HCT116 (cell line): Measurements from ENCODE around the gene FERMT3.

Source experiments
- FOSL1 ChIP-seq: IDR thresholded peaks from 2 replicates; pipeline ENCODE4 v1.6.1; 2012; ENCODE audit warnings: low read depth
- JUND ChIP-seq: IDR thresholded peaks from 2 replicates; pipeline ENCODE4 v1.6.1; 2012
- POLR2A ChIP-seq: IDR thresholded peaks from 2 replicates; pipeline ENCODE4 v1.7.0; 2011; ENCODE audit warnings: borderline replicate concordance; ENCODE audit not compliant: insufficient read depth, insufficient read length; ENCODE audit errors: extremely low read depth
- POLR2AphosphoS5 ChIP-seq: IDR thresholded peaks from 2 replicates; pipeline ENCODE4 v1.6.1; 2011; ENCODE audit warnings: mild to moderate bottlenecking, low read depth, low read length, moderate library complexity
- RAD21 ChIP-seq: IDR thresholded peaks from 2 replicates; pipeline ENCODE4 v1.6.1; 2012; ENCODE audit warnings: low read depth, mild to moderate bottlenecking
- YY1 ChIP-seq: IDR thresholded peaks from 2 replicates; pipeline ENCODE4 v1.6.1; 2011; ENCODE audit warnings: low read length, low read depth, moderate library complexity, mild to moderate bottlenecking; ENCODE audit not compliant: insufficient replicate concordance; ENCODE audit errors: extremely low read depth
- TF ChIP-seq, protein P1 (sequence below): IDR thresholded peaks from 2 replicates; pipeline ENCODE4 v1.6.1; 2012
- TF ChIP-seq, protein P2 (sequence below), 3 experiments: fragments of 200-600 bp in 1 of 3; sonication (generic) in 1 of 3; IDR thresholded peaks in 2 of 3; conservative IDR thresholded peaks in 1 of 3; 2 replicates each; pipeline ENCODE4 v1.5.1; 2012 to 2017; ENCODE audit warnings: low read depth in 2 of 3, low read length in 2 of 3, antibody characterized with exemption in 1 of 3, borderline replicate concordance in 1 of 3, control low read depth in 1 of 3, mild to moderate bottlenecking in 1 of 3, mixed read lengths in 1 of 3, mixed run types in 1 of 3, moderate library complexity in 1 of 3; ENCODE audit not compliant: insufficient read depth in 1 of 3

DNA sequence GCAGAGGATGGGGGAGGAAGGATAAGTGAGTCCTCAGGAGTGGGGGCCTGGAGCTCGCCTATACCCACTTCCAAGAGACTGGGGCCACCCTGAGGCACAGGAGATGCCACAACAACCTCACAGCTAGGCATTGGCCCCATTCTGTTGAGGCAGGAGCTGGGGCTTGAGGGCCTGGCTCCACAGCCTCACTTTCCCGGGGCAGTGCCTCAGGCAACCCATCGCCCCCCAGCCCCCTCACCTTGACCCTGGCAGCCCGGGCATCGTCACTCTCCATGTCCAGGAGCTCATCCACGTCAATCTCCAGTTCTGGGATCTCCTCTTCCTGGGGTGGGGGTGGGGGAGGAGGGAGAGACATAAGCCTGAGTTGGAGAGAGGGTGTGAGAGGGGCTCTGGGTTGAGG lies 38.4 kb downstream of the FERMT3 start:
- TF ChIP-seq RAD21, result no peak
- TF ChIP-seq, protein P1, sequence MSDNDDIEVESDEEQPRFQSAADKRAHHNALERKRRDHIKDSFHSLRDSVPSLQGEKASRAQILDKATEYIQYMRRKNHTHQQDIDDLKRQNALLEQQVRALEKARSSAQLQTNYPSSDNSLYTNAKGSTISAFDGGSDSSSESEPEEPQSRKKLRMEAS, result no peak
- no peak for TF ChIP-seq POLR2A
- no peak for TF ChIP-seq YY1
- TF ChIP-seq, protein P2, sequence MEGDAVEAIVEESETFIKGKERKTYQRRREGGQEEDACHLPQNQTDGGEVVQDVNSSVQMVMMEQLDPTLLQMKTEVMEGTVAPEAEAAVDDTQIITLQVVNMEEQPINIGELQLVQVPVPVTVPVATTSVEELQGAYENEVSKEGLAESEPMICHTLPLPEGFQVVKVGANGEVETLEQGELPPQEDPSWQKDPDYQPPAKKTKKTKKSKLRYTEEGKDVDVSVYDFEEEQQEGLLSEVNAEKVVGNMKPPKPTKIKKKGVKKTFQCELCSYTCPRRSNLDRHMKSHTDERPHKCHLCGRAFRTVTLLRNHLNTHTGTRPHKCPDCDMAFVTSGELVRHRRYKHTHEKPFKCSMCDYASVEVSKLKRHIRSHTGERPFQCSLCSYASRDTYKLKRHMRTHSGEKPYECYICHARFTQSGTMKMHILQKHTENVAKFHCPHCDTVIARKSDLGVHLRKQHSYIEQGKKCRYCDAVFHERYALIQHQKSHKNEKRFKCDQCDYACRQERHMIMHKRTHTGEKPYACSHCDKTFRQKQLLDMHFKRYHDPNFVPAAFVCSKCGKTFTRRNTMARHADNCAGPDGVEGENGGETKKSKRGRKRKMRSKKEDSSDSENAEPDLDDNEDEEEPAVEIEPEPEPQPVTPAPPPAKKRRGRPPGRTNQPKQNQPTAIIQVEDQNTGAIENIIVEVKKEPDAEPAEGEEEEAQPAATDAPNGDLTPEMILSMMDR (IDR thresholded peaks at IDR 0.05 in 2 of 3, conservative IDR thresholded peaks at IDR 0.05 in 1 of 3; ENCODE audit: borderline replicate concordance in 1 of 3, insufficient read depth in 1 of 3, low read depth in 2 of 3, low read length in 2 of 3), result no peak
- no peak for TF ChIP-seq JUND
- TF ChIP-seq FOSL1, result no peak
- peak; percentile 39; the same call in 1 of the 2 replicates for TF ChIP-seq POLR2AphosphoS5
